OCI-LY7 (cell line): ENCODE data around the gene RIPOR1. TPM values are rescaled to one million over a fixed set of nuclear protein-coding genes. Genes with fewer than 3 reads are reported as not detected.

Experiments
- BruUV-seq: library from RNA; stranded (reverse); fragments of 400-500 nt; replicated peaks from 2 replicates; lab custom pipeline; 2021; lab: Mats Ljungman, UMichigan
- CTCF ChIA-PET: fragments of 300-600 bp; sonication (Branson Sonifier 250); formaldehyde crosslinking; loops from one replicate; lab custom pipeline; 2022; ENCODE audit warnings: antibody characterized with exemption; ENCODE audit not compliant: unreplicated experiment; lab: Charles Lee
- POLR2A ChIA-PET: fragments of 300-600 bp; sonication (Branson Sonifier 250); formaldehyde crosslinking; loops from one replicate; lab custom pipeline; 2022; ENCODE audit warnings: antibody characterized with exemption; lab: Charles Lee
- DNase-seq: peaks from one replicate; pipeline ENCODE4 v3.0.0-alpha.2; 2015; ENCODE audit warnings: low spot score
- H2AFZ ChIP-seq: fragments of 200-600 bp; sonication (generic), shearing (Covaris generic); 2 replicates; pipeline ENCODE4 v1.6.1; 2014; ENCODE audit warnings: mild to moderate bottlenecking, antibody characterized with exemption, low read length, moderate library complexity
- H3K27ac ChIP-seq: fragments of 200-600 bp; sonication (generic); 2 replicates; pipeline ENCODE4 v1.5.1; 2014; ENCODE audit warnings: mixed run types, low read depth, mild to moderate bottlenecking, moderate library complexity, low read length, inconsistent platforms; ENCODE audit not compliant: poor library complexity, severe bottlenecking
- H3K36me3 ChIP-seq: fragments of 200-600 bp; sonication (generic); 2 replicates; pipeline ENCODE4 v1.6.1; 2014; ENCODE audit warnings: mild to moderate bottlenecking, antibody characterized with exemption, low read length, moderate library complexity, mixed read lengths; ENCODE audit not compliant: insufficient read depth
- H3K4me1 ChIP-seq: fragments of 200-600 bp; sonication (generic); 2 replicates; pipeline ENCODE4 v1.5.1; 2014; ENCODE audit warnings: mild to moderate bottlenecking, low read length; ENCODE audit not compliant: insufficient read depth, poor library complexity, severe bottlenecking
- H3K4me2 ChIP-seq: fragments of 200-600 bp; sonication (generic); 2 replicates; pipeline ENCODE4 v1.6.1; 2014; ENCODE audit warnings: mild to moderate bottlenecking, low read length
- H3K4me3 ChIP-seq: fragments of 200-600 bp; sonication (generic); 2 replicates; pipeline ENCODE4 v1.5.1; 2014; ENCODE audit warnings: mild to moderate bottlenecking, low read depth, low read length; ENCODE audit not compliant: poor library complexity, severe bottlenecking
- H3K79me2 ChIP-seq: fragments of 200-600 bp; sonication (generic); 2 replicates; pipeline ENCODE4 v1.6.1; 2016; ENCODE audit warnings: low read depth, mild to moderate bottlenecking, low read length, moderate library complexity, mixed read lengths; ENCODE audit not compliant: insufficient read depth
- H3K9me2 ChIP-seq: fragments of 200-600 bp; sonication (generic); 2 replicates; pipeline ENCODE4 v1.6.1; 2016; ENCODE audit warnings: mild to moderate bottlenecking, low read length, mixed read lengths; ENCODE audit not compliant: insufficient read depth
- H3K9me3 ChIP-seq: fragments of 200-600 bp; sonication (generic); 2 replicates; pipeline ENCODE4 v1.6.1; 2014; ENCODE audit warnings: mild to moderate bottlenecking, mixed run types, low read length, mixed read lengths
- H4K20me1 ChIP-seq: fragments of 200-600 bp; sonication (generic); 2 replicates; pipeline ENCODE4 v1.6.1; 2014; ENCODE audit warnings: mild to moderate bottlenecking, antibody characterized with exemption, low read length, moderate library complexity, mixed read lengths; ENCODE audit not compliant: insufficient read depth
- CTCF ChIP-seq: fragments of 200-600 bp; sonication (generic); conservative IDR thresholded peaks from 2 replicates; pipeline ENCODE4 v1.5.1; 2014; ENCODE audit warnings: mild to moderate bottlenecking, antibody characterized with exemption, low read length, moderate library complexity, mixed read lengths
- EZH2phosphoT487 ChIP-seq: fragments of 200-600 bp; sonication (generic); IDR thresholded peaks from 2 replicates; pipeline ENCODE4 v1.6.1; 2018; ENCODE audit warnings: low read depth, borderline replicate concordance, mild to moderate bottlenecking, mixed run types, antibody characterized with exemption, low read length, moderate library complexity, mixed read lengths
- intact Hi-C: fragments of 100-400 bp; cut with micrococcal nuclease; formaldehyde crosslinking; loops from one replicate; pipeline ENCODE4 v1.10.0; 2022; ENCODE audit not compliant: unreplicated experiment
- total RNA-seq, 2 experiments: library from RNA; depleted of rRNA in 1 of 2; stranded (reverse); fragments of >200 nt in 1 of 2; shearing (Covaris generic) in 1 of 2; gene quantifications; 2 replicates each; pipeline ENCODE4 v1.2.3, GENCODE V29; 2014 to 2022

RIPOR1 gene
- total RNA-seq, 2 experiments from 2014 or later = 9.7 to 40.2 TPM

DNA sequence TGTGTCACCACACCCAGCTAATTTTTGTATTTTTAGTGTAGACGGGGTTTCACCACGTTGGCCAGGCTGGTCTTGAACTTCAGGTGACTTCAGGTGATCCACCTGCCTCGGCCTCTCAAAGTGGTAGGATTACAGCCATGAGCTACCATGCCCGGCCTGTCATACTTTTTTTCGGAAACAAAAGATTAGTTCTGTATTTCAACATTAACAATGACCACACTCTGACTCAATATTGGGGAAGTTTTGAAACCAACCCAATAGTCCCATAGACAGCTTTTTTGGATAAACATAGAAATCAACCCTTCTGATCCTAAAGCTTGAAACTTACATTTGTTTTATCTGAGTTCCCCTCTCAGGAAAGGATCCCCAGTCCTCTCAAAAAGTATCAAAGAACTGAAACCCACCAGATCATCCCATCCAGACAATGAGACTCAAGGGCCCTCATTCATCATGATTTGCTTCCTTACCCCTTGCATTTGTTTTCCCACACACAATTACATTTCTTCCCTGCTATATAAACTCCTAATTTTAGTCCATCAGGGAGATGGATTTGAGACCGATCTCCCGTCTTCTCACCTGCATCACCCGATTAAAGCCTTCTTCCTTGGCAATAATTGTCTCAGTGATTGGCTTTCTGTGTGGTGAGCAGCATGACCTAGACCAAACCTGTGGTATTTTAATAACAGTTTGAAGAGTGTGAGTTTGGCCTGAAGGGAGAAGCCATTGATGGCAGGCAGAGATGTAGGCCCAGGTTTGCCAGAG lies 38.1 kb upstream of the RIPOR1 start:
- TF ChIP-seq EZH2phosphoT487 (no peak), CTCF (no peak)
- H3K4me1 ChIP-seq = peaks cover 68% of the 10 kb centered on the region
- H3K36me3 ChIP-seq = peaks cover 12% of the 10 kb centered on the region
- no peaks in the 10 kb centered on the region for H3K9me2 ChIP-seq
- no peaks in the 10 kb centered on the region; the same call in 1 of the 2 replicates for H4K20me1 ChIP-seq
- H3K4me2 ChIP-seq = no peak overlapping the region
- no TSS peak for BruUV-seq
- CTCF ChIA-PET = interaction anchor here (0.7 to 2.6 kb wide), 3 partner anchors 9 to 30 kb away, joined by 4 to 14 read pairs (median 5); partner anchors contain the start of gene ATP6V0D1
- peaks cover 10% of the 10 kb centered on the region; the same call in 1 of the 2 replicates for H3K9me3 ChIP-seq
- no peak for DNase-seq
- intact Hi-C loops = no loop called here
- peaks cover 3% of the 10 kb centered on the region; the same call in 1 of the 2 replicates for H3K79me2 ChIP-seq
- no peak overlapping the region for H2AFZ ChIP-seq
- no peak overlapping the region for H3K27ac ChIP-seq
- H3K4me3 ChIP-seq = no peak overlapping the region
- POLR2A ChIA-PET = interaction anchor here (0.8 to 2.4 kb wide), 6 partner anchors 8 to 26 kb away, joined by 3 to 23 read pairs (median 7); partner anchors contain the start of gene ATP6V0D1

- Histone ChIP-seq H3K27ac (no peak overlapping the region), H2AFZ (no peak overlapping the region), H4K20me1 (no peaks in the 10 kb centered on the region), H3K36me3 (no peaks in the 10 kb centered on the region), H3K9me3 (no peaks in the 10 kb centered on the region), H3K4me1 (peaks cover 15% of the 10 kb centered on the region), H3K4me3 (no peak overlapping the region), H3K9me2 (no peaks in the 10 kb centered on the region), H3K79me2 (no peaks in the 10 kb centered on the region), H3K4me2 (no peak overlapping the region)
- CTCF ChIA-PET = no interaction called here
- no peak for TF ChIP-seq EZH2phosphoT487
- TF ChIP-seq CTCF = no peak
- intact Hi-C loops = no loop called here
- BruUV-seq = no TSS peak
- POLR2A ChIA-PET = interaction anchor here (1.6 kb wide), 1 partner anchor 9 kb away, joined by 6 read pairs; no protein-coding TSS in a partner anchor
- DNase-seq = no peak
Measured at GRCh38 chr16:67499106-67499505, 29.5 kb upstream of the RIPOR1 start.
